Body of pancreas (tissue), 4 donors: Measurements from ENCODE around the gene UST. TPM values are rescaled to one million over a fixed set of nuclear protein-coding genes. Genes with fewer than 3 reads are reported as not detected.
A peak's percentile ranks its signal among the peaks of the same experiment; 100 is the strongest.
"Not testable (repeated sequence)": the region's sequence is repeated elsewhere in the genome, so short reads cannot be mapped to it uniquely, and the experiment has no call there.

ENCODE experiments used
- ATAC-seq: fragments of 150-250 bp; one replicate; pipeline ENCODE4 v1.9.1; 2016
- DNase-seq, 4 donors: peaks; one replicate each; pipeline ENCODE4 v3.0.0-alpha.2; 2019
- H3K27ac ChIP-seq, 4 donors: fragments of 200-600 bp; sonication (generic); 1 replicate in 3 of 4; 2 replicates in 1 of 4; pipeline versions ENCODE4 v1.5.1 to v1.6.1; 2016 to 2019; ENCODE audit warnings: mild to moderate bottlenecking in 1 of 4, mixed read lengths in 1 of 4, moderate library complexity in 1 of 4
- H3K27me3 ChIP-seq, 2 donors: fragments of 200-600 bp; sonication (generic); one replicate each; pipeline ENCODE4 v1.6.0; 2016; ENCODE audit warnings: mild to moderate bottlenecking in 1 of 2
- H3K36me3 ChIP-seq, 2 donors: fragments of 200-600 bp; sonication (generic); replicated peaks in 1 of 2; 2 replicates each; pipeline ENCODE4 v1.5.1; 2016; ENCODE audit warnings: low read depth in 2 of 2; ENCODE audit not compliant: insufficient read depth in 1 of 2
- H3K4me1 ChIP-seq: fragments of 200-600 bp; sonication (generic); one replicate; pipeline ENCODE4 v1.6.0; 2016
- H3K4me3 ChIP-seq, 2 donors: fragments of 200-600 bp; sonication (generic); 1 replicate in 1 of 2; 2 replicates in 1 of 2; pipeline ENCODE4 v1.5.1; 2016 to 2019
- H3K9me3 ChIP-seq, 3 donors: fragments of 200-600 bp; sonication (generic); 1 replicate in 2 of 3; 2 replicates in 1 of 3; pipeline ENCODE4 v1.5.1; 2016
- CTCF ChIP-seq, 7 experiments: fragments of 450-650 bp in 4 of 7; fragments of 200-600 bp in 3 of 7; sonication (generic) in 3 of 7; IDR thresholded peaks; one replicate each; pipeline ENCODE4 v1.5.1; 2016 to 2019; ENCODE audit warnings: antibody characterized with exemption in 7 of 7
- POLR2A ChIP-seq, 3 donors: fragments of 450-650 bp; IDR thresholded peaks; one replicate each; pipeline ENCODE4 v1.6.1; 2016; ENCODE audit warnings: antibody characterized with exemption in 3 of 3, mild to moderate bottlenecking in 2 of 3
- WGBS, 2 donors: methylation state at CpG; one replicate each; pipeline ENCODE4 v1.1.5; 2017; 5-methylcytosine and 5-hydroxymethylcytosine counted together
- intact Hi-C: fragments of 100-400 bp; cut with DNase I; formaldehyde crosslinking; loops from one replicate; pipeline ENCODE4 v1.15.1; 2023
- total RNA-seq, 2 donors: library from RNA; depleted of rRNA; stranded (reverse); fragments of >200 nt; gene quantifications; one replicate each; pipeline ENCODE4 v1.1.0, GENCODE V29; 2016

UST gene
- total RNA-seq, 2 donors from 2014 or later: 11.4 to 28.3 TPM

- peak; percentile 21 for ATAC-seq
Observed at GRCh38 chr6:148761527-148762011, 14.7 kb downstream of the UST start.

GRCh38 chr6:148762231-148762630, 15.4 kb downstream of the UST start:
- TF ChIP-seq POLR2A (IDR thresholded peaks at IDR 0.05): no peak
- no peak for TF ChIP-seq CTCF (IDR thresholded peaks at IDR 0.05)
- DNase-seq (no peak), ATAC-seq (no peak)
- Histone ChIP-seq H3K36me3 (no peaks in the 10 kb centered on the region), H3K27me3 (no peaks in the 10 kb centered on the region), H3K9me3 (no peaks in the 10 kb centered on the region), H3K27ac (no peak overlapping the region), H3K4me1 (peaks cover 15% of the 10 kb centered on the region), H3K4me3 (no peak overlapping the region)
- 83% methylated on average over 1 of the region's 1 CpG for WGBS, 2 donors
- intact Hi-C loops: no loop called here

More at GRCh38 chr6:148761527-148762011, 14.7 kb downstream of the UST start:
- DNase-seq: peak in 2 of 4 donors; percentile 27 to 44
- Histone ChIP-seq H3K36me3 (no peaks in the 10 kb centered on the region), H3K9me3 (no peaks in the 10 kb centered on the region), H3K27me3 (no peaks in the 10 kb centered on the region), H3K4me1 (peaks cover 15% of the 10 kb centered on the region), H3K27ac (no peak overlapping the region), H3K4me3 (no peak overlapping the region)
- WGBS, 2 donors: 51 to 52% methylated on average over 8 of the region's 8 CpGs
- TF ChIP-seq CTCF (IDR thresholded peaks at IDR 0.05): no peak
- TF ChIP-seq POLR2A (IDR thresholded peaks at IDR 0.05): no peak
- intact Hi-C loops: no loop called here

GRCh38 chr6:148764259-148765020, 17.6 kb downstream of the UST start:
- H3K36me3 ChIP-seq, H3K27me3 ChIP-seq, intact Hi-C loops, ATAC-seq, H3K27ac ChIP-seq, H3K4me3 ChIP-seq, DNase-seq, H3K9me3 ChIP-seq: not testable (repeated sequence)
- 79 to 87% methylated on average over 10 of the region's 10 CpGs for WGBS, 2 donors
- peaks cover 19% of the 10 kb centered on the region for H3K4me1 ChIP-seq

GRCh38 chr6:148765898-148766808, 19.3 kb downstream of the UST start:
- Histone ChIP-seq H3K27ac (no peak overlapping the region), H3K27me3 (no peaks in the 10 kb centered on the region), H3K4me1 (peaks cover 29% of the 10 kb centered on the region), H3K9me3 (no peaks in the 10 kb centered on the region), H3K36me3 (no peaks in the 10 kb centered on the region), H3K4me3 (no peak overlapping the region)
- DNase-seq (no peak), ATAC-seq (no peak)
- intact Hi-C loops: no loop called here
- 62 to 67% methylated on average over 5 of the region's 5 CpGs for WGBS, 2 donors
- TF ChIP-seq POLR2A (IDR thresholded peaks at IDR 0.05) (no peak), CTCF (IDR thresholded peaks at IDR 0.05) (no peak)

GRCh38 chr6:148768646-148769270, 21.9 kb downstream of the UST start:
- no peak overlapping the region for H3K27ac ChIP-seq
- H3K4me3 ChIP-seq: no peak overlapping the region
- WGBS, 2 donors: 94 to 96% methylated on average over 3 of the region's 3 CpGs
- intact Hi-C loops: no loop called here
- TF ChIP-seq CTCF (IDR thresholded peaks at IDR 0.05): no peak
- TF ChIP-seq POLR2A (IDR thresholded peaks at IDR 0.05): no peak
- no peak for DNase-seq
- H3K4me1 ChIP-seq: peaks cover 25% of the 10 kb centered on the region
- H3K36me3 ChIP-seq: no peaks in the 10 kb centered on the region
- ATAC-seq: no peak
- no peaks in the 10 kb centered on the region for H3K9me3 ChIP-seq
- H3K27me3 ChIP-seq: no peaks in the 10 kb centered on the region
